Panc1 (cell line): ENCODE measurements around the gene OST4. TPM values are rescaled to one million over a fixed set of nuclear protein-coding genes. Genes with fewer than 3 reads are reported as not detected.

Source experiments
- ATAC-seq: fragments of 200-7000 bp; cut with Tn5 transposase; 2 replicates; pipeline ENCODE4 v1.9.1; 2020; ENCODE audit warnings: mild to moderate bottlenecking, moderate library complexity
- BruUV-seq: library from RNA; stranded (reverse); fragments of 400-500 nt; replicated peaks from 2 replicates; lab custom pipeline; 2021; lab: Mats Ljungman, UMichigan
- CTCF ChIA-PET: fragments of 300-600 bp; sonication (Branson Sonifier 250); formaldehyde crosslinking; loops from one replicate; lab custom pipeline; 2022; ENCODE audit warnings: antibody characterized with exemption; lab: Charles Lee
- POLR2A ChIA-PET: fragments of 300-600 bp; sonication (Branson Sonifier 250); formaldehyde crosslinking; loops from one replicate; lab custom pipeline; 2022; ENCODE audit warnings: antibody characterized with exemption; lab: Charles Lee
- DNase-seq: peaks from one replicate; pipeline ENCODE4 v3.0.0-alpha.2; 2010; ENCODE audit warnings: low read depth, low spot score
- H3K27ac ChIP-seq: 2 replicates; pipeline ENCODE4 v1.5.1; 2011; ENCODE audit warnings: mild to moderate bottlenecking, low read length, inconsistent platforms
- H3K27me3 ChIP-seq: fragments of 200-500 bp; sonication (Bioruptor generic); 2 replicates; pipeline ENCODE4 v1.6.0; 2014; ENCODE audit warnings: low read length, inconsistent platforms; ENCODE audit not compliant: control insufficient read depth, insufficient read depth
- H3K36me3 ChIP-seq: fragments of 200-500 bp; sonication (Bioruptor generic); 2 replicates; pipeline ENCODE4 v1.5.1; 2014; ENCODE audit warnings: inconsistent platforms, mild to moderate bottlenecking, low read length, moderate library complexity; ENCODE audit not compliant: control insufficient read depth, insufficient read depth
- H3K4me1 ChIP-seq: 2 replicates; pipeline ENCODE4 v1.5.1; 2011; ENCODE audit warnings: inconsistent platforms, mild to moderate bottlenecking, low read length, moderate library complexity; ENCODE audit not compliant: control insufficient read depth, insufficient read depth
- H3K4me3 ChIP-seq, 2 experiments: 2 replicates each; pipeline ENCODE4 v1.5.1; 2011 to 2012; ENCODE audit warnings: low read depth in 2 of 2, low read length in 2 of 2, mild to moderate bottlenecking in 2 of 2, inconsistent platforms in 1 of 2, moderate library complexity in 1 of 2
- H3K9me3 ChIP-seq: fragments of 200-500 bp; sonication (Bioruptor generic); 2 replicates; pipeline ENCODE4 v1.5.1; 2014; ENCODE audit warnings: low read depth, mild to moderate bottlenecking, inconsistent platforms, low read length, moderate library complexity; ENCODE audit not compliant: control insufficient read depth, insufficient read depth
- POLR2AphosphoS5 ChIP-seq: IDR thresholded peaks from 2 replicates; pipeline ENCODE4 v1.6.1; 2012; ENCODE audit warnings: mild to moderate bottlenecking, low read depth, low read length, moderate library complexity
- SIN3A ChIP-seq: IDR thresholded peaks from 2 replicates; pipeline ENCODE4 v1.6.1; 2012; ENCODE audit warnings: low read depth, mild to moderate bottlenecking, low read length, moderate library complexity, borderline replicate concordance; ENCODE audit not compliant: insufficient read depth
- TCF7L2 ChIP-seq: IDR thresholded peaks from 2 replicates; pipeline ENCODE4 v1.6.1; 2011; ENCODE audit warnings: mild to moderate bottlenecking, low read depth, low read length, inconsistent platforms
- in situ Hi-C: cut with HindIII; loops from 2 replicates; pipeline ENCODE4 v1.10.0; 2016; ENCODE audit warnings: low sequenced_read_pairs, low pct_unique_long_range_greater_than_20kb
- intact Hi-C: fragments of 100-400 bp; cut with micrococcal nuclease; formaldehyde crosslinking; loops from one replicate; pipeline ENCODE4 v1.10.0; 2022; ENCODE audit not compliant: unreplicated experiment
- total RNA-seq: library from RNA; stranded (reverse); gene quantifications from one replicate; pipeline ENCODE4 v1.2.1, GENCODE V29; 2021; ENCODE audit not compliant: unreplicated experiment
- TF ChIP-seq, protein P1 (sequence below): fragments of 450-650 bp; IDR thresholded peaks from 2 replicates; pipeline ENCODE4 v1.5.1; 2017; ENCODE audit warnings: mild to moderate bottlenecking
- TF ChIP-seq, protein P2 (sequence below), 2 experiments: IDR thresholded peaks; 2 replicates each; pipeline ENCODE4 v1.6.1; 2011 to 2012; ENCODE audit warnings: low read depth in 2 of 2, control low read depth in 1 of 2, low read length in 1 of 2, mild to moderate bottlenecking in 1 of 2, moderate library complexity in 1 of 2; ENCODE audit not compliant: insufficient read depth in 1 of 2

Gene OST4
- total RNA-seq, 1 experiment from 2014 or later: 219 TPM

DNA sequence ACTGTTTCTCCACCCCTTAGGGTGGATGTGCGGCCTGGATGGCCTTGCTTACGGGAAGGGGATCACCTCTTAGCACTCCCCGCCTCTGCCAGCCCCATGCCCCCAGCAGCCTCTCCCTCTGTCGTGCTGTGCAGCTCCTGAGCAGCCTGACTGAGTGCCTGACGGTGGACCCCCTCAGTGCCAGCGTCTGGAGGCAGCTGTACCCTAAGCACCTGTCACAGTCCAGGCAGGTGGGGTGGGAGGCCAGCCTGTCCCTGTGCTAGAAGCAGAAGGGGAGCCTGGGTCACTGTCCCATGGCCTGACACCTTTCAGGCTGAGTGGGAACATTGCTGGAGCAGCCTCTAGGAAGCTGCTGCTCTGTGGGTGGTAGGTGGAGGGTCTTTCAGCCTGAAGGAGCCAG, 33.4 kb downstream of the OST4 start:
- BruUV-seq: no TSS peak
- Histone ChIP-seq H3K27me3 (no peaks in the 10 kb centered on the region), H3K36me3 (peaks cover 8% of the 10 kb centered on the region), H3K27ac (no peak overlapping the region), H3K9me3 (no peaks in the 10 kb centered on the region), H3K4me3 (no peak overlapping the region), H3K4me1 (peaks cover 7% of the 10 kb centered on the region)
- POLR2A ChIA-PET: no interaction called here
- ATAC-seq (no peak), DNase-seq (no peak)
- TF ChIP-seq, protein P1, sequence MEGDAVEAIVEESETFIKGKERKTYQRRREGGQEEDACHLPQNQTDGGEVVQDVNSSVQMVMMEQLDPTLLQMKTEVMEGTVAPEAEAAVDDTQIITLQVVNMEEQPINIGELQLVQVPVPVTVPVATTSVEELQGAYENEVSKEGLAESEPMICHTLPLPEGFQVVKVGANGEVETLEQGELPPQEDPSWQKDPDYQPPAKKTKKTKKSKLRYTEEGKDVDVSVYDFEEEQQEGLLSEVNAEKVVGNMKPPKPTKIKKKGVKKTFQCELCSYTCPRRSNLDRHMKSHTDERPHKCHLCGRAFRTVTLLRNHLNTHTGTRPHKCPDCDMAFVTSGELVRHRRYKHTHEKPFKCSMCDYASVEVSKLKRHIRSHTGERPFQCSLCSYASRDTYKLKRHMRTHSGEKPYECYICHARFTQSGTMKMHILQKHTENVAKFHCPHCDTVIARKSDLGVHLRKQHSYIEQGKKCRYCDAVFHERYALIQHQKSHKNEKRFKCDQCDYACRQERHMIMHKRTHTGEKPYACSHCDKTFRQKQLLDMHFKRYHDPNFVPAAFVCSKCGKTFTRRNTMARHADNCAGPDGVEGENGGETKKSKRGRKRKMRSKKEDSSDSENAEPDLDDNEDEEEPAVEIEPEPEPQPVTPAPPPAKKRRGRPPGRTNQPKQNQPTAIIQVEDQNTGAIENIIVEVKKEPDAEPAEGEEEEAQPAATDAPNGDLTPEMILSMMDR: no peak
- TF ChIP-seq TCF7L2: no peak
- TF ChIP-seq, protein P2, sequence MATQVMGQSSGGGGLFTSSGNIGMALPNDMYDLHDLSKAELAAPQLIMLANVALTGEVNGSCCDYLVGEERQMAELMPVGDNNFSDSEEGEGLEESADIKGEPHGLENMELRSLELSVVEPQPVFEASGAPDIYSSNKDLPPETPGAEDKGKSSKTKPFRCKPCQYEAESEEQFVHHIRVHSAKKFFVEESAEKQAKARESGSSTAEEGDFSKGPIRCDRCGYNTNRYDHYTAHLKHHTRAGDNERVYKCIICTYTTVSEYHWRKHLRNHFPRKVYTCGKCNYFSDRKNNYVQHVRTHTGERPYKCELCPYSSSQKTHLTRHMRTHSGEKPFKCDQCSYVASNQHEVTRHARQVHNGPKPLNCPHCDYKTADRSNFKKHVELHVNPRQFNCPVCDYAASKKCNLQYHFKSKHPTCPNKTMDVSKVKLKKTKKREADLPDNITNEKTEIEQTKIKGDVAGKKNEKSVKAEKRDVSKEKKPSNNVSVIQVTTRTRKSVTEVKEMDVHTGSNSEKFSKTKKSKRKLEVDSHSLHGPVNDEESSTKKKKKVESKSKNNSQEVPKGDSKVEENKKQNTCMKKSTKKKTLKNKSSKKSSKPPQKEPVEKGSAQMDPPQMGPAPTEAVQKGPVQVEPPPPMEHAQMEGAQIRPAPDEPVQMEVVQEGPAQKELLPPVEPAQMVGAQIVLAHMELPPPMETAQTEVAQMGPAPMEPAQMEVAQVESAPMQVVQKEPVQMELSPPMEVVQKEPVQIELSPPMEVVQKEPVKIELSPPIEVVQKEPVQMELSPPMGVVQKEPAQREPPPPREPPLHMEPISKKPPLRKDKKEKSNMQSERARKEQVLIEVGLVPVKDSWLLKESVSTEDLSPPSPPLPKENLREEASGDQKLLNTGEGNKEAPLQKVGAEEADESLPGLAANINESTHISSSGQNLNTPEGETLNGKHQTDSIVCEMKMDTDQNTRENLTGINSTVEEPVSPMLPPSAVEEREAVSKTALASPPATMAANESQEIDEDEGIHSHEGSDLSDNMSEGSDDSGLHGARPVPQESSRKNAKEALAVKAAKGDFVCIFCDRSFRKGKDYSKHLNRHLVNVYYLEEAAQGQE (IDR thresholded peaks at IDR 0.05; ENCODE audit: insufficient read depth in 1 of 2, low read depth in 2 of 2, low read length in 1 of 2): no peak
- no peak for TF ChIP-seq SIN3A
- no peak for TF ChIP-seq POLR2AphosphoS5
- CTCF ChIA-PET: no interaction called here
- intact Hi-C loops (no loop called here), in situ Hi-C loops (no loop called here)

DNA sequence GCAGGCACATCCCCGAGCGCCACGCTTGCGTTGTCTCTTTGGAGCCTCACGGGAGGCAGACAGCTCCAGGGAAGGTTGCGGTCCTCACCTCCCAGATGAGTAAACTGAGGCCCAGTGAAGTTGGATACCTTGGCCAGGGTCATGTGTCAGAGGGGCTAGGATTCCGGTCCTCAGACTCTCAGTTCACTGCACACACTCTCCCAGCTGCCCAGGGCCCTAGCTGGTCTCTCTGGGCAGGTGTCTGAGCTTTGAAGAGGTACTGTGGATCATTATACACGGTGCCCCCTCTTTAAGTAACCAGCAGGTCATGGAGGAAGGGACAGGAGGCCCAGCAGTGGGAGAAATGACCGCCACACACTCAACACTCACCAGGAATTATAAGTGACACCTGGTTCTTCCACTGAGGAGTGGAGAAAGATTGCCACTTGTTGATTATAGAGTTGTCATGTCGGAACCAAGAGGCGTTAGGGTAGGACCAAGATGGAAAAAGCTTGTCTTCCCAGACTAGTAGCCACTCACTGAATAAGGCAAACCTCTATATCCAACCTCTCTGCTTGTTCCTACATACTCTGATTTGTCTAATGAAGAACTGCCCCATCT, 38.1 kb downstream of the OST4 start:
- TF ChIP-seq POLR2AphosphoS5 (no peak), TCF7L2 (no peak), SIN3A (no peak)
- TF ChIP-seq, protein P1: no peak
- TF ChIP-seq, protein P2 (IDR thresholded peaks at IDR 0.05; ENCODE audit: insufficient read depth in 1 of 2, low read depth in 2 of 2, low read length in 1 of 2): no peak
- Histone ChIP-seq H3K36me3 (peaks cover 5% of the 10 kb centered on the region; the same call in 1 of the 2 replicates), H3K27me3 (no peaks in the 10 kb centered on the region), H3K4me1 (peaks cover 7% of the 10 kb centered on the region), H3K9me3 (no peaks in the 10 kb centered on the region), H3K27ac (peak overlapping the region; percentile 93), H3K4me3 (peak overlapping the region; percentile 81 to 94)
- no peak for DNase-seq
- ATAC-seq: no peak
- POLR2A ChIA-PET: no interaction called here
- TSS peak; percentile 81 for BruUV-seq
- CTCF ChIA-PET: no interaction called here
- in situ Hi-C loops: no loop called here
- intact Hi-C loops: no loop called here
